AML-193 (cell line): ENCODE results near the gene CDYL2.

ENCODE experiments used
- DNase-seq, 2 experiments: peaks; one replicate each; lab custom pipeline; 2025; lab: John Stamatoyannopoulos, UW

Gene CDYL2

DNA sequence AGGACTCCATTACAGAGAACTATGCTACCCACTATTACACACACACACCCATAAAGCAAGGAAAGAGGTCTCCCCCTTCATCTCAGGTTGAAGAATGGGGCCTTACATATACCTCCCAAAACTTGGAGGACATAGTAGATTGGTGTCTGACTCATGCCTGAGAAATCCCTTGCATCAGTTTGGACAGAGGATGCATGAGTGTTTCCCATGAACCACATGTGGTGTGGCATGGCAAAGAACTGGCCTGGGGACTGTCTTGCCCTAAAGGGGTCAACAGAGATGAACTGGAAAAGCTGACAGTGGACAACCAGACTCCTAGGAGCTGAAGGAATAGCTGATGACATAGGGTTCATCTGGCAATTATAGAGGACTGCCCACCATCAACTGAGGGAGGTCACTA is 209.6 kb downstream of the CDYL2 start:
- DNase-seq, result no peak

DNA sequence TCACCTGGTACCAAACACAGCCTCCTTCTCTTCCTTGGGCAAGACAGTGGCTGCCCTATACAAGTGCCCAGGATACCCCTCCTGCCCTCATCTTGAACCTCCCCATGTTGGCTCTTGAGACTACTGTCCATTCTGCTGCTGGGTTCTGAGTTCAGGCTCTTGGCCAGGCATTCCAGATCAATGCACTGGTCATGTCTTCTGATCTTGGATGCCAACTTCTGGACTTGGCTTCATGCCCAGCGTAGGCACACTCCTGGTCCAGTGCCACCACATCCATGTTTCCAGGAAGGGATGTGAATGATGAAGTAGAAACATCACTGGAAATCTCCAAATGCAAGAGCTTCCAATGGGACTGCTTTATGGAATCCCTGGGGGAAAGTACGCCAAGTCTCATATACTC is 212.1 kb downstream of the CDYL2 start:
- no peak for DNase-seq

DNA sequence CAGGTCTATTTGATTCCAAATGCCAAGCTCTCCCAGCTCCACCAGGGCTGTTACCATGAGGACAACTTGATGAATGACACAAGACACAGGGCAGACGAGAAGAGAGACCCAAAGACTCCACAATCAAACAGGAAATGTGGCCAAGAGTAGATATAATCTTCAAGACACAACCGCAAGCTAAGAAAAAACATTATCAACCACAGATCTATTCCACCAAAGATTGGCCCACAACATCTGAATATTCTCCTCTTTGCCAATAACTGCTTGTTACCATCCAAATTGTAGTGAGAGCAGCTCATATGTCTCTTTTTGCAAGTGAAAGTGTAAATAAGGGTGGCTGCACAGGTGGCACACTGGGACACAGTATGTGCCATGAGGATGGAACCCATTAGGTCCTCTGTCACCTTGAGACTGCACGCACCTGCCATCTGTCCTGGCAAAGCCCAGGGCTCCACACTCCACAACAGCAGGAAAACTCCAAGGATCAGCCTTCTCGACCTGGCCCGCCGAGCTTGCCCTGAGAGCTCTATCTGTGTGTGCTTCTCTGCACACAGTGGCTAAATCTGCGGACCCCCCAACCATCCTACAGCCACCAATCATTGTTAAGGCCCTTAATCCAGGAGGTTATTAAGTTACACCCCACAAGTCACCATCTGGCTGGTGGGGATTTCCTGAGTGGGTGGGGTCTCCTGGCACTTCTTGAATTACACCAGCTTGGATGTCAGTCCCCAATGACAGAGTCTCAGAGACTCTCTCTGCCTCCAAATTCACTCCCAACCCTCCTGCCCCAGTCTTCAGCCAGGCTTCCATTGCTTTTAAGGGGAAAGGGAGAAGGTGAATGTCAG is 213.1 kb downstream of the CDYL2 start:
- DNase-seq, result no peak

DNA sequence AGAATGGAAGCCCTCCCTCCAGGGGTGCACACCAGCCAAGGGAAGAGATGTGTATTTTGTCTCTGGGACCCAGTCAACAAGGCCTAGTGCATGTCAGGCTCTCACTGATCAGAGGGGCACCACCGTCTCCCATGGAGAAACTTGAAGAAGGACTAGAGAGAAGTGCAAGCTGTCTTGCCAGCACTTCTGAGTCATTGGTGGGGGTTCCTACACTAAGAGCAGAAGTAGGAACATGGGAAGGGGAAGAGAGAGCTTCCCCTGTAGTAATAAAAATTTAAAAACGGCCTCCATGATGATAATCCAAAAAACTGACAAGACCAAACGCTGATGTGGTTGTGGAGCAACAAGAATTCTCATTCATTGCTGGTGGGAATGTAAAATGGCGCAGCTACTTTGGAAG is 217.3 kb downstream of the CDYL2 start:
- no peak for DNase-seq

DNA sequence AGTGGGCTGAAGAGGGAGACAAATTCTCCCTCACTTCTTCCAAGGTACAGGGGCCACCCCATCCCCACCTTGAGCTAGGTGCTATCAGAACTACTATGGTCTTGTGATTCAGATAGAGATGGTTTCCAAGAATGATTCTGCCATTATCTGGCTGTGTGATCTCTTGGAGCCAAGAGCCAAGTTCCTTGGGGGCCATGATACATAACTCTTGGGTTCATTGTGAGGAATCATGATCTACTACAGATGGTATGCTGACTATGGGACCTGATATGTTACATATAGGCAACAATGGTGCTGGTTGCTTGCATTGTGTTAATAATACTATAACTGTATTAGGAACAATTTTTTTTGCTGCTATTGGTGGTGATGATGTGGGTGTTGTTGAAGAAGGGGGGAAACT is 217.9 kb downstream of the CDYL2 start:
- no peak for DNase-seq

DNA sequence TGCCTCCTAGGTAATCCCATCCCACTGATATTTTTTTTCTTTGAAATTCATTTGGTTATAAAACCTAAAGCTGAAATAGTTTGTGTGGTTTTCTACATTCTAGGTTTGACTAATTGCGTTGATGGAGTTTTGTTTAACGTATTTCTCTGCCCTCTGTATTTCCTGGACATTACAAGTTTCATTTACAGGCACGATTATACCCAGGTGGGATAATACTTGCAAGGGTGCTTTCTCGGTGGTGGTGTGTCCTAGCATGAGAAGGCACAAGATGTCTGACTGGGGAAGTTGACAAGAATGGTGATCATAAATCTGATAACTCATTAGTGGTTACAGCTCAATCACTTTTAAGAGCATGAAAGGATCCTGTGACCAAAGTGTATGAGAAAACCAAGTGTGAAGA is 218.6 kb downstream of the CDYL2 start:
- DNase-seq, result no peak

DNA sequence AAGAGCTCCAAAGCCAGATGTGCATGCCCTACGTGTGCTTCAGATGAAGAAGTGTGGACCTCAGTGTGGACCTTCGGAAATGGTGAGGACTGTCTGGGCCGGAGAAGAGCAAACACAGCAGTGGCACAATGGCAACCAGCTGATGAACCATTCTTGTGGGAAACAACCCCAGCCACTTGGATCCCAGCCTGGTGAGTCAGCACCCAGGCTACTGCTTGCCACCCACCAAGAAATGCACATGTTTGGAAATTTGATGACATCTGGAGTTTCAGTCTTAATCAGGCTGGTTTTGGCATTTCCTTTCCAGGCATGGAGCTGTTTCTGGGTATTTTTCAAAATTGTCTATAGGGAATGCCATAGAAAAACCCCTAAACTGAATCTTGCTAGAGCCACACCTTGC is 220.9 kb downstream of the CDYL2 start:
- DNase-seq, result no peak

DNA sequence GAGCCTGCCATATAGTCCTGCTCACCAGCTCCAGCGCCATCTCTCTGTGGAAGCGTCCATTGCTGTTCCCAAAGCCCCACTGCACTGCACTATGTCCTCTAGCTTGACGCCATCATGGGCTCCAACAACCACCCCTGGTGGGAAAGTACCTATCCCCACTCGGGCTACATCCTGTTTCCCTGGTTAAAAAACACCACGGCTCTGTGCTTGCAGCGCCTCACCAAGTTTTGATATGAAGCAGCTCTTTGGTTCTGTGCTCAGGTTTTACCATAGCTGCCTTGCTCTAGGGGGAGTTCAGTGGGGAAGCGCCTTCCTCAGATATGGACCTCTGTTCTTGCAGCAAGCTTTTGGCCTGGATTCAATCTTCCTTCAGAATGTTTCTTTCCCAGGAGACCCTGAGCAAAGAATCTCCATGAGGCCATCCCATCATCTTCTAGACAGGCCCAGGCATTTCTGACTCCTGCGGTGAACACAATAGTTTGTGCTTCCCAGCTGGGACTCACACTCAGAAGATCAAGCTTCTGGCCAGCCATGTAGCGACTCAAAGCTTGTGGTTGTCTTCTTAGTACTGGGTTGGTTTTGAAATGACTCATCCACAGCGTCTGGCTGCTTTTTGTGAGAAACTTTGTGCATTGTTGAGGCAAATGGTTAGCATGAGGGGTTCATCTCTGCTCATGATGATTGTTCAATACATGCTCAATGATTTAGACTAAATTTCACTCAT is 224.1 kb downstream of the CDYL2 start:
- no peak for DNase-seq

DNA sequence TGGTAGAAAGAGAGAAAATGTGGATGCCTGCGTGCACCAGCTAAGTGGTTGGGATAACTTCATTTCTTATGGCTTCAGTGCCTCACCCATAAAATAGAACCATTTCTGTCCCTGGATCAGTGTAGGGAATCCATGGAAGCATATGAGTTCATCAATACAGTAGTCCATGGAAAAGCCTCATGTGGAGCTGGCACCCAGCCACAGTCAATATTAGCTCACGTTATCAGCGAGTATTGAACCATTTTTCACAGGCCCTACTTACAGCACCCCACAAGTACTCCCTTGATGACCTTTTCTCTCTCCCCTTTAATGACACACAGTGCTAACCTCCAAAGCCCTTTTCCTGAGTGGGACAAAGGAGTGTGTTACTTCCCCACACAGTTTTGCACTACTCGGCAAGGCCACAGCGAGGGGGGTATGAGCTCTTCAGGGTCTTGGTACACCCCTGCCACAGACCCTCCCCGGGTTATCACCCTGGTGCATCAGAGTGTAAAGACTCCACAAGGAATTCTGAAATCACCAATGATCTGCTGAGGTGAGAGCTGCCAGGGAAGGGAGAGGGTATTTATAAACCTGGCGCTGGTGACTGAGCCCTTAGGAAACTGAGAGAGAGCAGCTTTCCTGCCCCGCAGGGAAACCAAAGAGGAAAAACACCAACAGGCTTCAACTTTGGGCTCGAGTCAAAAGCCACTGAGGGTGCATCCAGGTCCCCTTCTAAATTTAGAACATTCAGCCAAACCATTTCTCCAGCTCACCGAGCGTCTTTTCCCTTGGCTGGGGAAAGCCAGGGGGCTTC is 226.7 kb downstream of the CDYL2 start:
- no peak for DNase-seq

DNA sequence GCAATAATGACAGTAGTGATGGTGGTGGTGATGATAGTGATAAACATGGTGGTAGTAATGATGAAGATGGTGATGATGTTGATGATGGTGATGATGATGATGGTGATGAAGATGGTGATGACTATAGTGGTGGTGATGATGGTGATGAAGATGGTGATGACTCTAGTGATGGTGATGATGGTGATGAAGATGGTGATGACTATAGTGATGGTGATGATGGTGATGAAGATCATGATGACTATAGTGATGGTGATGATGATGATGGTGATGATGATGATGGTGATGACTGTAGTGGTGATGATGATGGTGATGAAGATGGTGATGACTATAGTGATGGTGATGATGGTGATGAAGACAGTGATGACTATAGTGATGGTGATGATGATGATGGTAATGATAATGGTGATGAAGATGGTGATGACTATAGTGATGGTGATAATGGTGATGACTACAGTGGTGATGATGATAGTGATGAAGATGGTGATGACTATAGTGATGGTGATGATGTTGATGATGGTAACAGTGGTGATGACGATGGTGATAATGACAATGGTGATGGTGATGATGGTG is 228.0 kb downstream of the CDYL2 start:
- no peak for DNase-seq

DNA sequence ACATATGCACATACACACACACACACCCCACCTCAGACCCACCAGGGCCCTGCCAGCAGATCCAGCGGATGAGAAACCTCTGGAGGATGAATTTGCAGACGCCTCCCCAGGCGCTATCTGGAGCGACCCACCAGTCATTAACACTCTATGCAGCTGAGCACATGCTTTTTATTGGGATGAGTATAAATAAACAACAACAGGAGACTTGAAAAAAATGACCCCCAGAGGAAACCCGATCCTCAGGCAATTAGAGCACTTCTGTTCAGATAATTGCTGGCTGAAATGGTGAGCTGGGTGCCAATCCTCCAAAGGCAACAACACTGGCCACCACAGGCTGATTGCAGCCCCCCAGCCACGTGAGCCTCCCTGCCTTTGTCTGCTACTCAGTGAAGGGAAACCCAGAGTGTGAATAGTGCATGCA is 230.7 kb downstream of the CDYL2 start:
- DNase-seq, result no peak

DNA sequence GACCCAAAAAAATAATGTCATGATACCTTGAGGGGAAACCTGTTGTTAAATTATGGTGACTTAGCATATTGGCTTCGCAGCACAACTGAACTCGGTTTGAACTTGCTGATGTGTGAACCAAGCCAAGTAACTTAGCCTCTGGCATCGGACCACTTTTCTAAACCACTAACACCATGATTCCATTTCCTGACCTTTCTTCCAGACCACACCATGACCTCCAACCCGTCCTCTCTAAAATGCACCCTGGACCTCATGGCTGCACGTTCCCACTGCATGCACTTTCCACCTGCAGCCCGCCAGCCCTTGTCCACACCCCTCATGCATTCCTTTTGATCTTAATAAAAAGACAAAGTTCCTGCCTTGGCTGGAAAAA is 234.3 kb downstream of the CDYL2 start:
- DNase-seq, result no peak

DNA sequence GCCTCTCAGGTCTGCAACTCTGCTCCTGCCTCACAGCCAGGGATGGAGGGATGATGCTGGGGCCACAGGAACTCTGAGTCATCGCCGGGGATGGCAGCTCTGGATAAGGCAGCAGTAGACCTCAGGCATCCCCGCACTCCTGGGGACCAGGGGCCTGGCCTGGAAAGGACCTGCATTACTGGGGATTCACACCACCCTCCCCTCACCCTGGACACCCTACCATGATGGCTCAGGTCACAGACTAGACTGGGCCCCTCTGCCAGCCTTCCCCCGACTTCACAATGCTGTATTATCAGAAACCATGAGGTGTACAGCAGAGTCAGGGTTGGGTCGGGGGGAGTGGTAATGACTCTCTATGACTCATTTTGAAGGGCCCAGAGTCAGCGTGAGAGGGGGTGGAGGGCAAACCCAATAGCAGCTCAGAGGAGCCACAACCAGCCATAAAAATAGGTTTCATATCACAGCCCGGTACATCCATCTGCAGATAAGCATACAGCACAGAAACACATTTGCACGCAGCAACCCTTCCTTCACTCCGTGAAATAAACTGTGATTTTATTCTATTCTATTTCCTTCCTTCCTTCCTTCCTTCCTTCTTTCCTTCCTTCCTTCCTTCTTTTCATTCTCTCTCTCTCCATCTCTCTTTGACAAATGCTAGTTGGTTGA is 234.8 kb downstream of the CDYL2 start:
- DNase-seq, result no peak

DNA sequence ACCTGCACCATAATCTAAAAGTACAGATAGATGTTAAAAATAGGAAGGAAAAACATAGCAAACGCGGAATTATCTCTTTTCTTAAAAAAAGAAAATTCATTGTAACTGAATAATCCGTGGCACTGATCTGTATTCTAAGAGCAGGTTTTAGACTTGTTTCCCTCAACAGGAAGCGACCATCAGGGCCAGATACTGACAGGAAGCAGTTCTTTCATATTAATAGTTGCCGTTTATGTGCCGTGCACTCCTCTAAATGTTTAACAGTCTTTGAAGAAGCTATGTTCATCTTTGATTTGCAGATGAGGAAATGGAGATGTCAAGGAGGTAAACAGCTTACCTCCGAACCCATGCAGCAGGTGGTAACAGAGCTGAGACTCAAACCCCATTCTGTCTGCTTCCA is 240.0 kb downstream of the CDYL2 start:
- DNase-seq, result no peak

DNA sequence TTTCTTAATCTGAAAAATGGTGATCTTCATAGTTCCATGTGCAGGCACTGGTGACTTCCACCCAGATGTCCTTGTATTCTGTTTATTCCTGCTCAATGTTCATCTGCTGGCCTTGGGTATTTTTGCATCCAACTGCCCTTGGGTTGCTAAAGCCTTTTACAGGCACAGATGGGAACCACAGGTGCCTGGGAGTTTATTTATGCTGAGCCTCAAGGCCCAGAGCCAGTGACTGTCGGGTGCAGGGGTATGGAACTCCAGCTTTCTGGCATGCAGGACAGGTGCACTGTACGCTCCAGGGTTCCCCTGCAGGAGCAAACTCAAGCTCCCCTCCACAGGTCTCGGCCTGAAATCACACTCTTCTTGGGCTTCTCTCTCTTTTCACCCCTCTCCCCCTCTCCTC is 241.3 kb downstream of the CDYL2 start:
- DNase-seq, result no peak

DNA sequence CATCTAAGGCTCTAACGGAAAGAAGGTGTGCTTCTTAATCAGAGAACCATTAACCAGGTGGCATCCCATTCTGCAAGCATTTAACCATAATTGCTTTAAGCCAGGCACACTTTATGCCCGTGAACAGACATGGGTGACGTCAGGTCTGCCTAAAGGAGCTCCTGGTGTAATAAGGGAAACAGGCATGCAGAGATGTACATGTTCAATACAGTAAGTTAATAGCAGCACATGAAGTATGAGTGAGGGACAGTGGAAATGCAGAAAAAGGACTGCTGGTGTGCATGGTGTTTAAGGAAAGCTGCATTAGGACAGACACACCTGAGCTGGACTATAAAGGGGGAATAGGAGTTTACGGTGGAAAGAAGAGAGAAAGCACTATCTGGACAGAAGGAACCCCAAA is 245.0 kb downstream of the CDYL2 start:
- DNase-seq, result no peak

DNA sequence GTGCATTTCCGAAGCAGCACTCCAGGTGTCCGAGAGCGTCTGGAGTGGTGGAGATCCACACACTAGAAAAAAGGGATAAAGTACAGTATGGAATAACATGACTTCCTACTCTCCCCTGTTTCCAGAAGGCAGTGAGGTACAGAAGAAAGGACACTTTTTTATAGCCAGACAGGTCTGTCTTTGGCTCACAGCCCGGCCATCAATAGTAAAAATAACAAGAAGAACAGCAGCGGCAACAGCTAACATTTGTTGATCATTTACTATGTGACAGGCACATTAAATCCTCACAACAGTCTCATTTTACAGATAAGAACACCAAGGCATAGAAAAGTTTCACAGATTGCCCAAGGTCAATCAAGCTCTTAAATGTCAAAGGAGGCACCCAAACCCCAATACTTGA is 247.4 kb downstream of the CDYL2 start:
- no peak for DNase-seq

DNA sequence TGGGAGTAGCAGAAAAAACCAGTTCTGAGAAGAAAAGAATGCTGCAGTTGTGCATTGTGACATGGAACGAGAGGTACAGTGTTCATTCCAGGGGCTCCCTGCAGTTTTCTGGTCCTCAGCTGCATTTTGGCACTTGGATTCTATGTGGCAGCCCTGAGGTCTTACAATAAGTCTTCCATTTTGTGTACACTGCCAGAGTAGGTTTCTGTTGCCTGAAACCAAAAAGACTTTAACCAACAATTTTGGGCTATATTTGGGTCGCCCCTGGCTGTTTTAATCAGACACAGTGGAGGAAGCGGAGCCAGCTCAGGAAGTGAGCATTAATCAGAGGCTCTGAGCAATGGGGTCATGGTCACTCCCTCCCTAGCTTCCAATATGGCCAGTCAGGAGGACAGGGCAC is 247.9 kb downstream of the CDYL2 start:
- DNase-seq, result no peak

DNA sequence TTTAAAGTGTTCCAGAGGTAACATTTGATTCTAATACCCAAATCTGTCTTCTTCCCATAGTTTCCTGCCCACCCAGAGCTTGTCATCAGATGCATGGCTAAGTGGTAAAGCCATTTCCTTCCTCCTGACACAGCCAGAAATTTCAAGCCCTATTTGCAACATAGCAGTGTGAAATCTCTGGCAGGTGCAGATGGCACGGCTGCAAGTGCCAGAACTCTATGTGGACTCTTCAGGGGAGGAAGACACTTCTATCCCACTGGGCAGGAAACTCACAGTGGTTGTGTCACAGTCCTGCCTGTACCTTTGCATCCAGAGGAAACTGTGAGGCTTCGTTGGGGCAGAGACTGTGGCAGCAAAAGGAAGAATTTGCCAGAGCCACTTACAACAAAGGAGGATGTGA is 250.4 kb downstream of the CDYL2 start:
- DNase-seq, result peak; percentile 41 to 44

DNA sequence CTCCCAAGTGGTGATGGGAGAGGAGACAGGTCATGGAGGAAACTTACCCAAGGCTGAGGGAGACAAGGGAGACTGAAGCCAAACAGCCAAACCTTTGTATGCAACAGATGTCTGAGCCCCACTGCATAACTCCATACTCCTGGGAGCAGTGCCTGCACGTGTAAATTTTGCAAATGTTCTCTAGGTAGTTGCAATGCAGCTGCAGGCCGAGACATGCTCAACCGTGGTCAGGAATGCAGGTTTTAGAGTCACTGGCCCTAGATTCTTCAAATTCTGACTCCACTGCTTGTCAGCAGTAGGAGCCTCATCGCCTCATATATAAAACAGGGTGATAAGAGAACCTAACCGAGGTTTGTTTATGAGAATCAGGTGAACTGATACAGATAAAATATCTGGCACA is 252.1 kb downstream of the CDYL2 start:
- no peak for DNase-seq
